GM21528 (cell line): ENCODE measurements around the gene NAGA.

Experiments
- ATAC-seq: cut with Tn5 transposase; IDR thresholded peaks from one replicate; pipeline ENCODE4 v1.9.1; 2021; ENCODE audit warnings: mild to moderate bottlenecking, moderate library complexity; ENCODE audit not compliant: unreplicated experiment, low FRiP score

The NAGA gene

DNA sequence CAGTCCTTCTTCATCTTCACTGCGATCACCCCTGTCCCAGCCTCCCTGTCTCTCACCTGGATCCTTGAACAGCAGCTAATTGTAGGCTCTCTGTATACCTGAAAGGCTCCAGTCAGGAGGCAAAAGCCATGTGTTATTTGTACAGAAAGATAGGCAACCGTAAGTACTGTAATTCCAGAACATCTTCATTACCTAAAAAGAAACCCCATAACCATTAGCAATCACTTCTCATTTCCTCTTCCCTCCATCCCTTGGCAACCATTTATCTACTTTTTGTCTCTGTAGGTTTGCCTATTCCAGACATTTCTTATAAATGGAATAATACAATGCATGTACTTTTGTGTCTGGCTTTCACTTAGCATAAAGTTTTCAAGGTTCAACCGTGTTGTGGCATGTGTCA, 17.8 kb downstream of the NAGA start:
- no peak for ATAC-seq

DNA sequence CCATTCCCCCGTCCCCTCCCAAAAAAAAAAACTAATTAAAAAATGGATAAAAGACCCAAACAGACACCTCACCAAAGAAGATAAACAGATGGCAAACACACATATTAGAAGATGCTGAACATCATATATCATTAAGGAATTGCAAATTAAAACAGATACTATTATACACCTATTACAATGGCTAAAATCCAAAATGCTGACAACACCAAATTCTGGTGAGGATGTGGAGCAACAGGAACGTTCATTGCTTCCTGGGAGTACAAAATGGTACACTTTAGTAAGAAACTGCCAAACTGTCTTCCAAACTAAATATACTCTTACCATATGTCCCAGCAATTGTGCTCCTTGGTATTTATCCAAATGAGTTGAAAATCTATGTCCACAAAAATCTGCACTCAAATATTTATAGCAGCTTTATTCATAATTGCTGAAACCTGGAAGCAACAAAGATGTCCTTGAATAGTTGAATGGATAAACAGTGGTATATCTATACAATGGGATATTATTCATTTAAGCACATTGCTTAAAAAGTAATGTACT, 19.9 kb downstream of the NAGA start:
- no peak for ATAC-seq

DNA sequence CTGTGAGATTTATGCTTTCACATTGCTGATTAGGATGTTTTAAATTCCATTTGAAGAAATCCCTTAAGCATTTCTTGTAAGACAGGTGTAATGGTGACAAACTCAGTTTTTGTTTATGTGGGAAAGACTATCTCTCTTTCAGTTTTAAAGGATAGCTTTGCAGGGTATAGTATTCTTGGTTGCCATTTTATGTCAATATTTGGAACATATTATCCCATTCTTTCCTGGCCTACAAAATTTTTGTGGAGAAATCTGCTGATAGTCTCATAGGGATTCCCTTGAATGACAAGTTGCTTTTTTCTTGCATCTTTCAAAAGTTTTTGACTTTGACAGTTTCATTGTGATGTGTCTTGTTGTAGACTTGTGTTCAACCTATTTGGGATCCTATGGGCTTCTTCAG, 28.8 kb downstream of the NAGA start:
- no peak for ATAC-seq

DNA sequence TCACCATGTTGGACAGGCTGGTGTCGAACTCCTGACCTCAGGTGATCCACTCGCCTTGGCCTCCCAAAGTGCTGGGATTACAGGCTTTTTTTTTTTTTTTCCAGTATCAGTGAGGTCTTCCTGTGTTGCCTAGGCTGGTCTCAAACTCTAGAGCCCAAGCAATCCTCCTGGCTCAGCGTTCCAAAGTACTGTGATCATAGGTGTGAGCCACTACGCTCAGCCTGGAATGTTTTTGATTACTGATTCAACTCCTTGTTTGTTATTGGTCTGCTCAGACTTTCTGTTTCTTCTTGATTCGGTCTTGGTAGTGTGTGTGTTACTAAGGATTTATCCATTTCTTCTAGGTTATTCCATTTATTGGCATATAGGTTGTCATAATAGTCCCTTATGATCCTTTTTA, 31.3 kb downstream of the NAGA start:
- no peak for ATAC-seq

DNA sequence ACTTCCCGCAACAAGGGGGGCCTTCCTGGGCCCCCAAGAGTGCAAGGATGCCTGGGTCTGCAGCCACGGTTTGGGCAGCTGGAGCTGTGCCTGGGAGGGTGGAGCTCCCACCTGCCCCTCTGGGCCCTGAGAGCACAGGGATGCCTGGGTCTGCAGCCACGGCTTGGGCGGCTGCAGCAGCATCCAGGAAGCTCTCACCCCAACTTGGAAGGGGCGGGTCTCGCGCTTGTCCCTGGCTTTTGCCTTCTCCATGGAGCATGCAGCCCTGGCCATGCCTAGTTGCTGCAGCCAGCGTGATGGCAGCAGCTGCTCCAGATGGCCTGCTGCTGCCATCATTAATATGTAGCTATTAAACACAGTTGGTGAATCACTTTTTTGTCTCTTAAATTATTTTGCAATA, 35.4 kb downstream of the NAGA start:
- no peak for ATAC-seq

DNA sequence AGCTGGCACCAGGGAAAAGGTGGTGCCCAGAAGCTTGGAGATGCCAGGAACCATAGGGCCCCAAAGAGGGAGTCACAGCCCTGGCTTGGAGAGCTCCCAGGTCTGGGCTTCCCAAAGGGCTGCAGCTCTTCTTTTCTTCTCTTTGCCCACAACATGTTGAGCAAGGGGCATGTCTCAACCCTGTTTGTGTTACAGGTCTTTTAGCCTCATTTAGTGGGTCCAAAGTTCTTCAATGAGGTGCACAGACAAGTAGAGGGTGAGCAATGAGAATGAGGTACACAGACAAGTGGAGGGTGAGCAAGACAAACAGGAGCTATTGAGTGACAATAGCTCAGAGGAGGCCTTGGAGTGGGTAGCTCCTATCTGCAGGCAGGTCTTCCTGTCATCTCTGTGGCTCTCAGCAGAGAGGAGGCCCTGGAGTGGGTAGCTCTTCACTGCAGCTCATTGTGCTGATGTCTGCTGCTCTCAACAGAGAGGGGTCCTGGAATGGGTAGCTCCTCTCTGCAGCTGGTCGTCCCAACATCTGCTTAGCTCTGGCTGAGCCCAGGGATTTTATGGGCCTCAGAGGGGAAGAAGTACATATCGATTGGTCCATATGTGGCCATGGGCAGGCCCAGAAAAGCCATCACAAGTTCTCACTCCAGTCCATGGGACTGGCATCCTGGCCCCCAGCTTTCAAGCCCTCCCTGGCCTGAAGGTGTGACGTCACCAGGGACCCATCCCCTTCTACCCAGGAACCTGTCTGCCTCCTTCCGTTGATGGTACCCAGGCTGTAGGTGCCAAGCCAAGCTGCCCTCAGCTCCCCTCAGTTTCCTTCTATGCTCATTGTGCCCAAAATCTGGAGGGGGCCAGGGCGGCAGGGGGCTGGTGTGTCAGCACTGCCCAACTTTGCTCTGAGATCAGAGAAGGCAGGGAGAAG, 37.1 kb downstream of the NAGA start:
- ATAC-seq: no peak

DNA sequence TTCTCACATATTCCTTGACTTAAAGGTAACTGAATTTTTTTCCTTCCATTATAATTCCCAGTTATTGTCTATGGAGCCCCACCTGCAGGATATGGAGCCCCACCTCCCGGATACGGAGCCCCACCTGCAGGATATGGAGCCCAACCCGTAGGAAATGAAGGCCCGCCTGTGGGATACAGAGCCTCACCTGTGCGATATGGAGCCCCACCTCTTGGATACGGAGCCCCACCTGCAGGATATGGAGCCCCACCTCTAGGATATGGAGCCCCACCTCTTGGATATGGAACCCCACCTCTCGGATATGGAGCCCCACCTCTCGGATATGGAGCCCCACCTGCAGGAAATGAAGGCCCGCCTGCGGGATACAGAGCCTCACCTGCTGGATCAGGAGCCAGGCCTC, 43.9 kb downstream of the NAGA start:
- no peak for ATAC-seq

DNA sequence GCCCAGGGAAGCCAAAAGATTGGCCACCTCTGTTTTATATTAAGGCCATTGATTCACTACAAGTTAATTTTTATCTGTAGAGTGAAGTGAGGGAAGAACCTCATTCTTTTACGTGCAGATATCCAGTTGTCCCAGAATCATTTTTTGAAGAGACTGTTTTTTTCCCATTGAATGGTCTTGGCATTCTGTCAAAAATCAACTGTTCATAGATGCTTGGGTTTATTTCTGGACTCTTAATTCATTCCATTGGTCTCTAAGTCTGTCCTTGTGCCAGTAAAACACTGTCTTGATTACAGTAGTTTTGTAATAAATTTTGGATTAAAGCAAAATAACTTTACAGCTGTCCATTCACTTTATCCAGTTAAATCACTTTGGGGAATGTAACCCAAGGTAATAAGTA, 45.2 kb downstream of the NAGA start:
- ATAC-seq: no peak

DNA sequence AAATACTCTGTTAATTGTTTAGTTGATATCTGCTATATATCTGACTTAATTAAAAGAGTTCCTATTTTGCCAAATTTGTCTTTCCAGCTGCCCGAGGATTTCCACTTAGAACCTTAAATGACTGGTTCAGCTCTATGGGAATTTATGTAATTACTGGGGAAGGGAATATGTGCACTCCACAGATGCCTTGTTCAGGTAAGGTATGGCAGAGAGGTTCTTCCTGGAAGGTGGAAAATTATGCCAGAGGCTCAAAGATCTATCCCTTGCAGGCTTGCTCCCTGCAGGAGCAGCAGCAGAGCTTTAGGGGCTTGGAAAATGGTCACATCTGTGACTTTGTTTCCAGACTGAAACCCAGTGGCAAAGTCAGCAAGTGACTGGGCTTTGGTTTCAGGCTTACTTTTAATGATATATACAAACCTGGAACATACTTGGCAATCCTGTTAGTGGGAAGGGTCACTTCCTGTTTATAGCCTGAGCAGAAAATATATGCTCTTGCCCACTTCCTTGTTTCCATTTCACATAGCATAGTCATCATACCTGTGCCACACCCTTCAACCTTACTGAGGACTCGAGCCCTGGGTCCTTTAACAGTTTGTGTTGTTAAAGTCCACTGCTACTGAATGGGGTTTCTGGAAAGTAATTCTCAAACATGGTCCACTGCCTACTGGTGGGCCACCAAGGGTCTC, 48.3 kb downstream of the NAGA start:
- no peak for ATAC-seq

DNA sequence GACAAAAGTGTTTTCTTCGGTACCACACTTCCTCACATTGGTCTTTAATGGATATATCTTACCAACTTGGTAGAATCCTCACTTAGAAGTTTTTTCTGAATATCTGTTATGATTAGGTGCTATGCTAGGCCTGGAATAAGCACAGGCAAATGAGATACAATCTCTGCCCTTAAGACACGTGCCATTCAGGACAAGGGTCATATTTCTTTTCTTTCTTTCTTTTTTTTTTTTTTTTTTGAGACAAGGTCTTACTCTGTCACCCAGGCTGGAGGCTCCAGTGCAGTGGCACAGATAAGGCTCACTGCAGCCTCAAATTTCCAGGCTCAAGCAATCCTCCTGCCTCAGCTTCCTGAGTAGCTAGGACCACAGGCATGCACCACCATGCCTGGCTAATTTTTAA, 49.0 kb downstream of the NAGA start:
- no peak for ATAC-seq

DNA sequence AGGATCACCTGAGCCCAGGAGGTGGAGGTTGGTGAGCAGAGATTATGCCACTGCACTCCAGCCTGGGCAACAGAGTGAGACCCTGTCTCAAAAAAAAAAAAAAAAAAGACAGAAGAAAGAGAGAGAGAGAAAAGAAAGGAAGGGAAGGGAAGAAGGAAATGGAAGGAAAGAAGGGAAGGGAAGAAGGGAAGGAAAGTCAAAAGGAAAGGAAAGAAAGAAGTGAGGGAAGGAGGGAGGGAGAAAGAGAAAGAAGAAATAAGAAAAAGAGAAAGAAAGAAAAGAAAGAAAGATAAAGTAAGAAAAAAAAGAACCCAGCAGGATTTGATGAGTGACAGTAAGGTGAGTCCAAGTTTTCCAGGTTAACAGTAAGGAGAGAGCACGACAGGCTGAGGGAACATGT, 52.4 kb downstream of the NAGA start:
- ATAC-seq: no peak

DNA sequence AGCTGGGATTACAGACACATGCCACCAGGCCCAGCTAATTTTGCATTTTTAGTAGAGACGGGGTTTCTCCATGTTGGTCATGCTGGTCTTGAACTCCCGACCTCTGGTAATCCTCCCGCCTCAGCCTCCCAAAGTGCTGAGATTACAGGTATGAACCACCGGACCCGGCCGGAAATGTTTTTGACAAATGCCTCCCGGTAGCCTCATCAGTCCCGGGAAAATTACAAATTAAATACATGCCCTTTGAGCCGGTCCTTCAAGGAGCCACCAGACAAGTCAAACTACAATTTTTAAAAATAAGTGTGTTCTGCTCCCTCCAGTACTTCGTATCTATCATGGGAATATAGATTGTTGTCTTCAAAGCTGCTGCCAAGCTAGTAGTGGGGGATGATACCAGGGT, 54.5 kb downstream of the NAGA start:
- no peak for ATAC-seq

DNA sequence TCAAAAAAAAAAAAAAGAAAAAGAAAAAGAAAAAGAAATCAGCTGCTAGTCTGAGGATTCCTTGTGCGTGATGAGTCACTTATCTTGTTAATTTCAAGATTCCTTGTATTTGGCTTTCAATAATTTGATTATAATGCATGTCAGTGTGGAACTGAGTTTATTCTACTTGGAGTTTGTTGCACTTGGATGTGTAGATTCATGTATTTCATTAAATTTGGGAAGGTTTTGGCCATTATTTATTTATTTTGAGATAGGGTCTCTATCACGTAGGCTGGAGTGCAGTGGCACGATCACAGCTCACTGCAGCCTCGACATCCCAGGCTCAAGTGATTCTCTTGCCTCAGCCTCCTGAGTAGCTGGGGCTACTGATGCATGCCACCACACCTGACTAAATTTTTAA, 57.2 kb downstream of the NAGA start:
- no peak for ATAC-seq

DNA sequence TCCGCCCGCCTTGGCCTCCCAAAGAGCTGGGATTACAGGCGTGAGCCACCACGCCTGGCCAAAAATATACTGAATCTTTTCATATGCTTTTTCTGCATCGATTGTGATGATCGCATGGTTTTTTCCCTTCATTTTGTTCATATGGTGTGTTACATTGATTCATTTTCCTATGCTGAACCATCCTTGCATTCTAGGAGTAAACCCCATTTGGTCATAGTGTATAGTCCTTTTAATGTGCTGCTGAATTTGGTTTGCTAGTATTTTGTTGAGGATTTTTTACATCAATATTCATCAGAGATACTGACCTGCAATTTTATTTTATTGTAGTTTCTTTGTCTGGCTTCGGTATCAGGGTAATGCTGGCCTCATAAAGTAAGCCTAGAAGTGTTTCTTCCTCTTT, 59.8 kb downstream of the NAGA start:
- ATAC-seq: no peak
